Panc1 (cell line): ENCODE data around the gene CSHL1. TPM values are rescaled to one million over a fixed set of nuclear protein-coding genes. Genes with fewer than 3 reads are reported as not detected.

Source experiments
- ATAC-seq: fragments of 200-7000 bp; cut with Tn5 transposase; 2 replicates; pipeline ENCODE4 v1.9.1; 2020; ENCODE audit warnings: mild to moderate bottlenecking, moderate library complexity
- BruUV-seq: library from RNA; stranded (reverse); fragments of 400-500 nt; replicated peaks from 2 replicates; lab custom pipeline; 2021; lab: Mats Ljungman, UMichigan
- CTCF ChIA-PET: fragments of 300-600 bp; sonication (Branson Sonifier 250); formaldehyde crosslinking; loops from one replicate; lab custom pipeline; 2022; ENCODE audit warnings: antibody characterized with exemption; lab: Charles Lee
- POLR2A ChIA-PET: fragments of 300-600 bp; sonication (Branson Sonifier 250); formaldehyde crosslinking; loops from one replicate; lab custom pipeline; 2022; ENCODE audit warnings: antibody characterized with exemption; lab: Charles Lee
- DNase-seq: peaks from one replicate; pipeline ENCODE4 v3.0.0-alpha.2; 2010; ENCODE audit warnings: low read depth, low spot score
- H3K27ac ChIP-seq: 2 replicates; pipeline ENCODE4 v1.5.1; 2011; ENCODE audit warnings: mild to moderate bottlenecking, low read length, inconsistent platforms
- H3K27me3 ChIP-seq: fragments of 200-500 bp; sonication (Bioruptor generic); 2 replicates; pipeline ENCODE4 v1.6.0; 2014; ENCODE audit warnings: low read length, inconsistent platforms; ENCODE audit not compliant: control insufficient read depth, insufficient read depth
- H3K36me3 ChIP-seq: fragments of 200-500 bp; sonication (Bioruptor generic); 2 replicates; pipeline ENCODE4 v1.5.1; 2014; ENCODE audit warnings: inconsistent platforms, mild to moderate bottlenecking, low read length, moderate library complexity; ENCODE audit not compliant: control insufficient read depth, insufficient read depth
- H3K4me1 ChIP-seq: 2 replicates; pipeline ENCODE4 v1.5.1; 2011; ENCODE audit warnings: inconsistent platforms, mild to moderate bottlenecking, low read length, moderate library complexity; ENCODE audit not compliant: control insufficient read depth, insufficient read depth
- H3K4me3 ChIP-seq, 2 experiments: 2 replicates each; pipeline ENCODE4 v1.5.1; 2011 to 2012; ENCODE audit warnings: low read depth in 2 of 2, low read length in 2 of 2, mild to moderate bottlenecking in 2 of 2, inconsistent platforms in 1 of 2, moderate library complexity in 1 of 2
- H3K9me3 ChIP-seq: fragments of 200-500 bp; sonication (Bioruptor generic); 2 replicates; pipeline ENCODE4 v1.5.1; 2014; ENCODE audit warnings: low read depth, mild to moderate bottlenecking, inconsistent platforms, low read length, moderate library complexity; ENCODE audit not compliant: control insufficient read depth, insufficient read depth
- POLR2AphosphoS5 ChIP-seq: IDR thresholded peaks from 2 replicates; pipeline ENCODE4 v1.6.1; 2012; ENCODE audit warnings: mild to moderate bottlenecking, low read depth, low read length, moderate library complexity
- SIN3A ChIP-seq: IDR thresholded peaks from 2 replicates; pipeline ENCODE4 v1.6.1; 2012; ENCODE audit warnings: low read depth, mild to moderate bottlenecking, low read length, moderate library complexity, borderline replicate concordance; ENCODE audit not compliant: insufficient read depth
- TCF7L2 ChIP-seq: IDR thresholded peaks from 2 replicates; pipeline ENCODE4 v1.6.1; 2011; ENCODE audit warnings: mild to moderate bottlenecking, low read depth, low read length, inconsistent platforms
- in situ Hi-C: cut with HindIII; loops from 2 replicates; pipeline ENCODE4 v1.10.0; 2016; ENCODE audit warnings: low sequenced_read_pairs, low pct_unique_long_range_greater_than_20kb
- intact Hi-C: fragments of 100-400 bp; cut with micrococcal nuclease; formaldehyde crosslinking; loops from one replicate; pipeline ENCODE4 v1.10.0; 2022; ENCODE audit not compliant: unreplicated experiment
- total RNA-seq: library from RNA; stranded (reverse); gene quantifications from one replicate; pipeline ENCODE4 v1.2.1, GENCODE V29; 2021; ENCODE audit not compliant: unreplicated experiment
- TF ChIP-seq, protein P1 (sequence below), 2 experiments: IDR thresholded peaks; 2 replicates each; pipeline ENCODE4 v1.6.1; 2011 to 2012; ENCODE audit warnings: low read depth in 2 of 2, control low read depth in 1 of 2, low read length in 1 of 2, mild to moderate bottlenecking in 1 of 2, moderate library complexity in 1 of 2; ENCODE audit not compliant: insufficient read depth in 1 of 2
- TF ChIP-seq, protein P2 (sequence below): fragments of 450-650 bp; IDR thresholded peaks from 2 replicates; pipeline ENCODE4 v1.5.1; 2017; ENCODE audit warnings: mild to moderate bottlenecking

The CSHL1 gene
- total RNA-seq, 1 experiment from 2014 or later = not detected

DNA sequence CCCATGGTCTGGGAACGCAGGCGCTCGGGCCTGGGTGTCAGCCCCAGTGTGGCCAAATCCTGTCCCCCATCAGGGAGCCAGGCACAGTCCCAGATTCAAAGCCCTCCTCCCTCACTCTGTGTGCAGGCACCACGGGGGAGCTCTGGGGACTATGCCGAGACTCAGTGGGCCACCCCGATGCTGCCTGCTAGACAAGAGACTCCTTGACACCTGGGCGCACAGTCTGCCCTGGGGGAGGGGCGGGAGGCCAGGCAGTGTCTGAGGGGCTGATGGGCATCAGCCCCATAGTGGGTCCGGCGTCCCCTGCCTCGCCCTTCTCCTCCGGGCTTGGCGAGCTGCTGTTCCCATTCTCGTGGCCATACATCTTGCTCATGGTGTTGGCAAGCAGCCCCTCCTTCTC lies 29.5 kb upstream of the CSHL1 start:
- Histone ChIP-seq H3K9me3 (no peaks in the 10 kb centered on the region), H3K4me3 (no peak overlapping the region), H3K4me1 (no peaks in the 10 kb centered on the region), H3K36me3 (no peaks in the 10 kb centered on the region), H3K27ac (no peak overlapping the region), H3K27me3 (no peaks in the 10 kb centered on the region)
- POLR2A ChIA-PET = no interaction called here
- no peak for ATAC-seq
- BruUV-seq = no TSS peak
- CTCF ChIA-PET = no interaction called here
- TF ChIP-seq, protein P1, sequence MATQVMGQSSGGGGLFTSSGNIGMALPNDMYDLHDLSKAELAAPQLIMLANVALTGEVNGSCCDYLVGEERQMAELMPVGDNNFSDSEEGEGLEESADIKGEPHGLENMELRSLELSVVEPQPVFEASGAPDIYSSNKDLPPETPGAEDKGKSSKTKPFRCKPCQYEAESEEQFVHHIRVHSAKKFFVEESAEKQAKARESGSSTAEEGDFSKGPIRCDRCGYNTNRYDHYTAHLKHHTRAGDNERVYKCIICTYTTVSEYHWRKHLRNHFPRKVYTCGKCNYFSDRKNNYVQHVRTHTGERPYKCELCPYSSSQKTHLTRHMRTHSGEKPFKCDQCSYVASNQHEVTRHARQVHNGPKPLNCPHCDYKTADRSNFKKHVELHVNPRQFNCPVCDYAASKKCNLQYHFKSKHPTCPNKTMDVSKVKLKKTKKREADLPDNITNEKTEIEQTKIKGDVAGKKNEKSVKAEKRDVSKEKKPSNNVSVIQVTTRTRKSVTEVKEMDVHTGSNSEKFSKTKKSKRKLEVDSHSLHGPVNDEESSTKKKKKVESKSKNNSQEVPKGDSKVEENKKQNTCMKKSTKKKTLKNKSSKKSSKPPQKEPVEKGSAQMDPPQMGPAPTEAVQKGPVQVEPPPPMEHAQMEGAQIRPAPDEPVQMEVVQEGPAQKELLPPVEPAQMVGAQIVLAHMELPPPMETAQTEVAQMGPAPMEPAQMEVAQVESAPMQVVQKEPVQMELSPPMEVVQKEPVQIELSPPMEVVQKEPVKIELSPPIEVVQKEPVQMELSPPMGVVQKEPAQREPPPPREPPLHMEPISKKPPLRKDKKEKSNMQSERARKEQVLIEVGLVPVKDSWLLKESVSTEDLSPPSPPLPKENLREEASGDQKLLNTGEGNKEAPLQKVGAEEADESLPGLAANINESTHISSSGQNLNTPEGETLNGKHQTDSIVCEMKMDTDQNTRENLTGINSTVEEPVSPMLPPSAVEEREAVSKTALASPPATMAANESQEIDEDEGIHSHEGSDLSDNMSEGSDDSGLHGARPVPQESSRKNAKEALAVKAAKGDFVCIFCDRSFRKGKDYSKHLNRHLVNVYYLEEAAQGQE (IDR thresholded peaks at IDR 0.05; ENCODE audit: insufficient read depth in 1 of 2, low read depth in 2 of 2, low read length in 1 of 2) = no peak
- TF ChIP-seq SIN3A = no peak
- no peak for TF ChIP-seq TCF7L2
- TF ChIP-seq, protein P2, sequence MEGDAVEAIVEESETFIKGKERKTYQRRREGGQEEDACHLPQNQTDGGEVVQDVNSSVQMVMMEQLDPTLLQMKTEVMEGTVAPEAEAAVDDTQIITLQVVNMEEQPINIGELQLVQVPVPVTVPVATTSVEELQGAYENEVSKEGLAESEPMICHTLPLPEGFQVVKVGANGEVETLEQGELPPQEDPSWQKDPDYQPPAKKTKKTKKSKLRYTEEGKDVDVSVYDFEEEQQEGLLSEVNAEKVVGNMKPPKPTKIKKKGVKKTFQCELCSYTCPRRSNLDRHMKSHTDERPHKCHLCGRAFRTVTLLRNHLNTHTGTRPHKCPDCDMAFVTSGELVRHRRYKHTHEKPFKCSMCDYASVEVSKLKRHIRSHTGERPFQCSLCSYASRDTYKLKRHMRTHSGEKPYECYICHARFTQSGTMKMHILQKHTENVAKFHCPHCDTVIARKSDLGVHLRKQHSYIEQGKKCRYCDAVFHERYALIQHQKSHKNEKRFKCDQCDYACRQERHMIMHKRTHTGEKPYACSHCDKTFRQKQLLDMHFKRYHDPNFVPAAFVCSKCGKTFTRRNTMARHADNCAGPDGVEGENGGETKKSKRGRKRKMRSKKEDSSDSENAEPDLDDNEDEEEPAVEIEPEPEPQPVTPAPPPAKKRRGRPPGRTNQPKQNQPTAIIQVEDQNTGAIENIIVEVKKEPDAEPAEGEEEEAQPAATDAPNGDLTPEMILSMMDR = no peak
- TF ChIP-seq POLR2AphosphoS5 = no peak
- intact Hi-C loops (no loop called here), in situ Hi-C loops (no loop called here)
- no peak for DNase-seq

DNA sequence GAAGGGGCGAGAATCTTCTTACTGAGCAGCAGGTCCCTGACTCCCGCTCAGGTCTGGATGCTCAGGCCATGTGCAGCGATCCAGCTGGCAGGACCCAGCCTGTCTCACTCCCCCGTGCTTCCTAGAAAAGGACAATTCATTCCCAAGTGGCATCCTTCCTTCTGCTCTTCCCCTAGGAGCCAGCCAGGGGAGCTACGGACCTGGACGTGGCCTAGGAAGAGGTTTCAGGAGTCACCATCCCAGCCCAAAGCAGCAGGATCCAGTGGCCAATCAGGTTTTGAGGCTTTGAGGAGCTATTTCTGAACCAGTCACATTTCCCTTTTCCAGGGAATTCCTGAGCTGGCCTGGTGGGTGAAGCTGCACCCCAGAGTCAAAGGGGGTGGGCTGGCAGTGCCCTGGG lies 28.8 kb upstream of the CSHL1 start:
- no TSS peak for BruUV-seq
- no peaks in the 10 kb centered on the region for H3K4me1 ChIP-seq
- H3K27me3 ChIP-seq = no peaks in the 10 kb centered on the region
- H3K4me3 ChIP-seq = no peak overlapping the region
- H3K9me3 ChIP-seq = no peaks in the 10 kb centered on the region
- no peak for ATAC-seq
- intact Hi-C loops (no loop called here), in situ Hi-C loops (no loop called here)
- TF ChIP-seq SIN3A (no peak), POLR2AphosphoS5 (no peak), TCF7L2 (no peak)
- TF ChIP-seq, protein P1 (IDR thresholded peaks at IDR 0.05; ENCODE audit: insufficient read depth in 1 of 2, low read depth in 2 of 2, low read length in 1 of 2) = no peak
- TF ChIP-seq, protein P2 = no peak
- CTCF ChIA-PET = no interaction called here
- no peaks in the 10 kb centered on the region for H3K36me3 ChIP-seq
- H3K27ac ChIP-seq = no peak overlapping the region
- DNase-seq = no peak
- POLR2A ChIA-PET = no interaction called here
